Mammary epithelial cell (primary cell): ENCODE results near the gene C7orf33.

Experiments used
- CTCF ChIP-seq, 2 donors: IDR thresholded peaks in 1 of 2; conservative IDR thresholded peaks in 1 of 2; 2 replicates each; pipeline ENCODE4 v1.5.1; 2011 to 2012; ENCODE audit warnings: inconsistent platforms in 2 of 2, low read length in 2 of 2, mild to moderate bottlenecking in 2 of 2, control low read depth in 1 of 2, low read depth in 1 of 2; ENCODE audit not compliant: insufficient read depth in 1 of 2; ENCODE audit errors: extremely low read depth in 1 of 2
- EZH2 ChIP-seq: IDR thresholded peaks from 2 replicates; pipeline ENCODE4 v1.6.1; 2012; ENCODE audit warnings: low read length, inconsistent platforms, borderline replicate concordance

GRCh38 chr7:148584154-148584827 is 6.3 kb upstream of the C7orf33 start:
- TF ChIP-seq EZH2: no peak
- TF ChIP-seq CTCF (conservative IDR thresholded peaks at IDR 0.05 in 1 of 2, IDR thresholded peaks at IDR 0.05 in 1 of 2; ENCODE audit: extremely low read depth in 1 of 2, insufficient read depth in 1 of 2, low read depth in 1 of 2, low read length in 2 of 2): no peak
